ENCODE measurements around the gene G6PC3.

The G6PC3 gene

DNA sequence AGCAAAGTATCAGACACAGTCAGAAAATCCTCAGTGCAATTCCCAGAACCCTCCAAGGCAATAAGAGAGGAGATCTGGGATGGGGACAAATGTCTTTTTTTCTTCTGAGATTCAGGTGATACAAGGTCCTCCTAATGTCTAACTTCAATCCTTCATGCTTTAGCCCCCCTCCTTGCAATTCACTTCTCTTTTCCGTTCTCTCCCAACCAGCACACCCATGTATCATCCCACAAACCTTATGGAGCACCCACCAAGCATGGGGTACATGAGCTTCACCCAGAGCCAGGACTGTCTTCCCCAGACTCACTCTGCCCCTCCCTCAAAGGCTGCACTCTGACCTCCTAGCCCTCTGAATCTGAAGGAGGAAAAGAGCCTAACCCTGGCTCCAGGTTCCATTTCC lies 42.8 kb downstream of the G6PC3 start:
- H3K79me2 ChIP-seq (ENCODE audit: low read length): peaks cover 87% of the 10 kb centered on the region
- H2AFZ ChIP-seq (ENCODE audit: low read length): no peak overlapping the region
- no peaks in the 10 kb centered on the region for H3K9me3 ChIP-seq (replicated peaks; ENCODE audit: insufficient read depth, low read length)
- H3K4me2 ChIP-seq (ENCODE audit: low read depth, low read length): no peak overlapping the region
- H4K20me1 ChIP-seq (ENCODE audit: insufficient read depth, low read length): no peaks in the 10 kb centered on the region
- TF ChIP-seq EZH2 (optimal IDR thresholded peaks at IDR 0.05; ENCODE audit: low read depth, low read length) (no peak), EZH2phosphoT487 (IDR thresholded peaks at IDR 0.05; ENCODE audit: low read length) (no peak)
- TF ChIP-seq, protein P1, sequence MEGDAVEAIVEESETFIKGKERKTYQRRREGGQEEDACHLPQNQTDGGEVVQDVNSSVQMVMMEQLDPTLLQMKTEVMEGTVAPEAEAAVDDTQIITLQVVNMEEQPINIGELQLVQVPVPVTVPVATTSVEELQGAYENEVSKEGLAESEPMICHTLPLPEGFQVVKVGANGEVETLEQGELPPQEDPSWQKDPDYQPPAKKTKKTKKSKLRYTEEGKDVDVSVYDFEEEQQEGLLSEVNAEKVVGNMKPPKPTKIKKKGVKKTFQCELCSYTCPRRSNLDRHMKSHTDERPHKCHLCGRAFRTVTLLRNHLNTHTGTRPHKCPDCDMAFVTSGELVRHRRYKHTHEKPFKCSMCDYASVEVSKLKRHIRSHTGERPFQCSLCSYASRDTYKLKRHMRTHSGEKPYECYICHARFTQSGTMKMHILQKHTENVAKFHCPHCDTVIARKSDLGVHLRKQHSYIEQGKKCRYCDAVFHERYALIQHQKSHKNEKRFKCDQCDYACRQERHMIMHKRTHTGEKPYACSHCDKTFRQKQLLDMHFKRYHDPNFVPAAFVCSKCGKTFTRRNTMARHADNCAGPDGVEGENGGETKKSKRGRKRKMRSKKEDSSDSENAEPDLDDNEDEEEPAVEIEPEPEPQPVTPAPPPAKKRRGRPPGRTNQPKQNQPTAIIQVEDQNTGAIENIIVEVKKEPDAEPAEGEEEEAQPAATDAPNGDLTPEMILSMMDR (IDR thresholded peaks at IDR 0.05; ENCODE audit: low read length): no peak
- no peaks in the 10 kb centered on the region for H3K27me3 ChIP-seq (replicated peaks; ENCODE audit: insufficient read depth, low read length)
- H3K4me3 ChIP-seq (ENCODE audit: low read length): no peak overlapping the region
- H3K9ac ChIP-seq (ENCODE audit: low read length): no peak overlapping the region
- H3K36me3 ChIP-seq (replicated peaks; ENCODE audit: insufficient read depth, low read length): no peaks in the 10 kb centered on the region
- H3K27ac ChIP-seq (ENCODE audit: low read length): no peak overlapping the region
- no peaks in the 10 kb centered on the region for H3K9me2 ChIP-seq (replicated peaks; ENCODE audit: insufficient read depth, low read length)
- H3F3A ChIP-seq (ENCODE audit: insufficient read depth, low read length): no peaks in the 10 kb centered on the region
- peaks cover 22% of the 10 kb centered on the region for H3K4me1 ChIP-seq (ENCODE audit: low read length)
- no peak for DNase-seq

DNA sequence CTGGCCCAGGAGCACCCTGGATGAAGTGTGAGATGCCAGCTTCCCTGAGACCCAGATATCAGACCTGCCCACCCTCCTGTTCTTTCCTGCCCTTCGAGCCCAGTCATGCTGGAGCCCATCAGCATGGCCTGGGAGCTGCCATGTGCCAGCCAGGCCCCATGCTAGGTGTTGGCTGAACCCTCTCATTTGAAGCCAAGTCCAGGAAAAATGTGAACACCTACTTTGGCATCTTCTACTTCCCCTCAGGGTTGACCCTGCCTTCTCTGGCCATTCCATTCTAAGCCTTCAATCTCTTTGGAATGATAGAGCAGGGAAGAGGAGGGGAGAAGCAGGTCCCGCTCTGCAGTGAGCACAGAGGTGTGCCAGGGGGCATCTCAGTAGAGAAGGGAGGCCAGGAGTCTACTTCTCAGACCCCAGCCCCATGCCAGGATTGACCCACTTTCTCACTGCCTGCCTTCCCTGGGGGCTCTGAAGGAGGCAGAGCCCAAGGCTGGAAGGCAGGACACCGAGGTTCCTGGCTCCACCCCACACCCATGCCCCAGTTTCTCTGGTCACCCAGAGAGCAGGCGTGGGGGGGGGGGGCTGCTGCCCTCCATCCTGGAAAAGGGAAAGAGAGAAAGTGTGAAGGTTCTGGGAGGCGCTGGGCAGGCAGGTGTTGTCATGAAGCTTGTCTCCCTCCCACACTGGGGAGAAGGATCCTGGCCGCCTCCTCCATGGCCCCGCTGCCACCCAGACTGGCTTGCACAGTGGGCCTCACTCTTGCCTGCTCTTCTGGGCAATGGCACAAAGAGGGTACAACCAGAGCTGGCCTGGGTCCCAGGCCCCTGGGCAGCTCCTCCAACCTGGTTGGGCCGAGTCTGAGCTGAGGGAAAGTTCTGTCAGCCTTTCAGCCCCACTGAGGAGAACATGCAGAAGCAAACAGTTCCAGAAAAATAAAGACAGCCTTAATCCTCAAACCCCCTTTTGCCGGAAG lies 43.6 kb downstream of the G6PC3 start:
- no peaks in the 10 kb centered on the region for H3F3A ChIP-seq (ENCODE audit: insufficient read depth, low read length)

DNA sequence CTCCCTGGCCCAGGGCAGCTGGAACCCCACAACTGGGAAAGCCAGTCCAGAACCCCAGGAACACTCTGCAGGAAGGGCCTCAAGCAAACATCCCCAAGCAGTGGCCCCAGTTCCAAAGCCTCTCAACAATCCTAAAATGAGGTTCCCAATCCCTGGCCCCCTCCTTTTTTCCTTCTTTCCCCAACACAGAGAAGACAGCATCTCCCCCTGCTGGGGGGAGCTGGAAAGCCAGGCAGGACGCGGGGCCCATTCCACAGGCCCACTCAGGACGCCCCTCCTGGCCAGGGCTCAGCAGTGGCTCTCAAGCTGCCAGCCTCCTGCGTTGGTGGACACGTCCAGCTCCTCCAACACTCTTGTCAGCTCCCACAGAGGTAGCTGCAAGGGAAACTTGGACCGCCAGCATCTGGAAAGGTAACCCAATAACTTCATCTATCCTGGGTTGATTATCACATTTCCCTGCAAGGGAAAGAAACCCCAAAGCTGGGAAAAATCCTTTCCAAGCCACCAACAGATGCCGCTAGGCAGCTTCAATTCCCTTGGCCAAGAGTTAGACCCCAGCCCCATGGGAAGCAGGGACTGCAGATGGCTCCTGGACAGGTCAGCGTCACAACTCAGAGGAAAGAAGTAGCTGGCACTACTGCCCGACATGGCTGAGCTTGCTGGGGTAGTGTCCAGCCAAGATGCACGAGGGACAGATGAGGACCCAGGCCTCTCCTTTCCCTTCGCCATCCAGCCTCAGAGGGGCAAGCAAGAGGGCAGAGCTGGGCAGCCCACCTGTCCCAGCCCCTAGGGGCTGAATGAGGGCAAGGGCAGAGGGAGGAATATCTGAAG lies 45.3 kb downstream of the G6PC3 start:
- Histone ChIP-seq H3K27ac (ENCODE audit: low read length) (no peak overlapping the region), H3K9ac (ENCODE audit: low read length) (no peak overlapping the region), H3K27me3 (replicated peaks; ENCODE audit: insufficient read depth, low read length) (no peaks in the 10 kb centered on the region), H2AFZ (ENCODE audit: low read length) (no peak overlapping the region), H3K4me2 (ENCODE audit: low read depth, low read length) (no peak overlapping the region), H3K36me3 (replicated peaks; ENCODE audit: insufficient read depth, low read length) (no peaks in the 10 kb centered on the region), H3K79me2 (ENCODE audit: low read length) (peaks cover 87% of the 10 kb centered on the region), H3K4me1 (ENCODE audit: low read length) (peaks cover 11% of the 10 kb centered on the region), H3F3A (ENCODE audit: insufficient read depth, low read length) (no peaks in the 10 kb centered on the region), H3K4me3 (ENCODE audit: low read length) (no peak overlapping the region), H4K20me1 (ENCODE audit: insufficient read depth, low read length) (no peaks in the 10 kb centered on the region; the same call in 1 of the 2 replicates), H3K9me2 (replicated peaks; ENCODE audit: insufficient read depth, low read length) (no peaks in the 10 kb centered on the region), H3K9me3 (replicated peaks; ENCODE audit: insufficient read depth, low read length) (no peaks in the 10 kb centered on the region)
- TF ChIP-seq, protein P1 (IDR thresholded peaks at IDR 0.05; ENCODE audit: low read length): peak; percentile 78
- no peak for TF ChIP-seq EZH2phosphoT487 (IDR thresholded peaks at IDR 0.05; ENCODE audit: low read length)
- TF ChIP-seq EZH2 (optimal IDR thresholded peaks at IDR 0.05; ENCODE audit: low read depth, low read length): no peak
- DNase-seq: peak; percentile 16

More for the DNA sequence above, 43.6 kb downstream of the G6PC3 start:
- Histone ChIP-seq H3K9me3 (replicated peaks; ENCODE audit: insufficient read depth, low read length) (no peaks in the 10 kb centered on the region), H3K9ac (ENCODE audit: low read length) (no peak overlapping the region), H3K79me2 (ENCODE audit: low read length) (peaks cover 87% of the 10 kb centered on the region), H3K4me2 (ENCODE audit: low read depth, low read length) (no peak overlapping the region), H3K27me3 (replicated peaks; ENCODE audit: insufficient read depth, low read length) (no peaks in the 10 kb centered on the region), H3K9me2 (replicated peaks; ENCODE audit: insufficient read depth, low read length) (no peaks in the 10 kb centered on the region), H2AFZ (ENCODE audit: low read length) (no peak overlapping the region), H3K4me3 (ENCODE audit: low read length) (no peak overlapping the region), H4K20me1 (ENCODE audit: insufficient read depth, low read length) (no peaks in the 10 kb centered on the region; the same call in 1 of the 2 replicates), H3K36me3 (replicated peaks; ENCODE audit: insufficient read depth, low read length) (no peaks in the 10 kb centered on the region), H3K4me1 (ENCODE audit: low read length) (peaks cover 18% of the 10 kb centered on the region), H3K27ac (ENCODE audit: low read length) (no peak overlapping the region)
- TF ChIP-seq EZH2phosphoT487 (IDR thresholded peaks at IDR 0.05; ENCODE audit: low read length) (no peak), EZH2 (optimal IDR thresholded peaks at IDR 0.05; ENCODE audit: low read depth, low read length) (no peak)
- TF ChIP-seq, protein P1 (IDR thresholded peaks at IDR 0.05; ENCODE audit: low read length): no peak
- no peak for DNase-seq

All from MM.1S (cell line).